Measurements from ENCODE around the gene SLC1A6.
"Not testable (repeated sequence)": the region's sequence is repeated elsewhere in the genome, so short reads cannot be mapped to it uniquely, and the experiment has no call there.

SLC1A6 gene

GRCh38 chr19:14979476-14980255 lies at the start of gene SLC1A6:
SLC1A6 (minus strand) TSS chr19:14979864; CDS start chr19:14972910, 6,954 bp downstream.
- no peak for DNase-seq

GRCh38 chr19:15028490-15028889 lies 48.8 kb upstream of the SLC1A6 start:
- DNase-seq, result no peak

- no peak for DNase-seq
Measured at GRCh38 chr19:15025217-15025616, 45.6 kb upstream of the SLC1A6 start.

- DNase-seq, result no peak
Measured at GRCh38 chr19:15022752-15023151, 43.1 kb upstream of the SLC1A6 start.

- DNase-seq, result no peak
Measured at GRCh38 chr19:15021286-15022007, 41.8 kb upstream of the SLC1A6 start.

- DNase-seq, result not testable (repeated sequence)
Measured at GRCh38 chr19:15018836-15019235, 39.2 kb upstream of the SLC1A6 start.

- no peak for DNase-seq
Measured at GRCh38 chr19:15015946-15016542, 36.4 kb upstream of the SLC1A6 start.

GRCh38 chr19:15014579-15014978 lies 34.9 kb upstream of the SLC1A6 start:
- no peak for DNase-seq

- DNase-seq, result no peak
Measured at GRCh38 chr19:15010501-15011300, 31.0 kb upstream of the SLC1A6 start.

- no peak for DNase-seq
Measured at GRCh38 chr19:15008308-15008707, 28.6 kb upstream of the SLC1A6 start.

GRCh38 chr19:14997981-14998380 lies 18.3 kb upstream of the SLC1A6 start:
- DNase-seq, result no peak

GRCh38 chr19:14992780-14993179 lies 13.1 kb upstream of the SLC1A6 start:
- DNase-seq, result no peak

GRCh38 chr19:14985133-14985532 lies 5.5 kb upstream of the SLC1A6 start:
- no peak for DNase-seq

GRCh38 chr19:14978161-14978776 lies 1.4 kb downstream of the SLC1A6 start:
- no peak for DNase-seq

- DNase-seq, result no peak
Measured at GRCh38 chr19:14977128-14977527, 2.5 kb downstream of the SLC1A6 start.

GRCh38 chr19:14974488-14974887 lies 5.2 kb downstream of the SLC1A6 start:
- no peak for DNase-seq

- no peak for DNase-seq
Measured at GRCh38 chr19:14972676-14973075, 7.0 kb downstream of the SLC1A6 start.

- DNase-seq, result no peak
Measured at GRCh38 chr19:14971474-14971873, 8.2 kb downstream of the SLC1A6 start.

GRCh38 chr19:14968247-14968646 lies 11.4 kb downstream of the SLC1A6 start:
- no peak for DNase-seq

GRCh38 chr19:14961956-14962685 lies 17.5 kb downstream of the SLC1A6 start:
- DNase-seq, result no peak

GRCh38 chr19:14959263-14959662 lies 20.4 kb downstream of the SLC1A6 start:
- no peak for DNase-seq

- no peak for DNase-seq
Measured at GRCh38 chr19:14957464-14957863, 22.2 kb downstream of the SLC1A6 start.
